A673 (cell line): ENCODE data around the gene MRPS10.

Experiments used
- EZH2 ChIP-seq: fragments of 200-600 bp; sonication (generic); IDR thresholded peaks from 2 replicates; pipeline ENCODE4 v1.6.1; 2017; ENCODE audit warnings: borderline replicate concordance, low read depth, mild to moderate bottlenecking, mixed read lengths, antibody characterized with exemption, low read length; ENCODE audit not compliant: poor library complexity, severe bottlenecking
- TF ChIP-seq, protein P1 (sequence below): fragments of 300-800, 200-600 bp; sonication (generic); conservative IDR thresholded peaks from 2 replicates; pipeline ENCODE4 v1.5.1; 2017; ENCODE audit warnings: low read depth, mild to moderate bottlenecking, antibody characterized with exemption, low read length, moderate library complexity, mixed read lengths

DNA sequence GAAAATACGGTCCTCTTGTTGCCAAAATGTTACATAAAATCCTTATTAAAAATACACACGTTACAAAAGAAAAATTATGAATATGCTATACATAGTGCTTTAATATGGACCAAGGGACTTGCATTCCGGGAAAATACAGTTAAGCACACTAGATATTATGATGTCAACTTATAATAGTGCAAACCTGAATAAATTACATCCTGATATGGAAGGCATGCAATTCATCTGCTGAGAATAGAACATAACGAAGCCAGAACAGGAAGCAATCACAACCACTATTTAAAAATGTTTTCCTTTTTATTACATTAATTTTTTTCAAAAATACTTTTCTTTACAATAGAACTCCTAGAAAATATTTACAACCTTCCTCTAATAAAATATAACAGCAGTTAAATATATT lies 7.8 kb upstream of the MRPS10 start:
- TF ChIP-seq, protein P1, sequence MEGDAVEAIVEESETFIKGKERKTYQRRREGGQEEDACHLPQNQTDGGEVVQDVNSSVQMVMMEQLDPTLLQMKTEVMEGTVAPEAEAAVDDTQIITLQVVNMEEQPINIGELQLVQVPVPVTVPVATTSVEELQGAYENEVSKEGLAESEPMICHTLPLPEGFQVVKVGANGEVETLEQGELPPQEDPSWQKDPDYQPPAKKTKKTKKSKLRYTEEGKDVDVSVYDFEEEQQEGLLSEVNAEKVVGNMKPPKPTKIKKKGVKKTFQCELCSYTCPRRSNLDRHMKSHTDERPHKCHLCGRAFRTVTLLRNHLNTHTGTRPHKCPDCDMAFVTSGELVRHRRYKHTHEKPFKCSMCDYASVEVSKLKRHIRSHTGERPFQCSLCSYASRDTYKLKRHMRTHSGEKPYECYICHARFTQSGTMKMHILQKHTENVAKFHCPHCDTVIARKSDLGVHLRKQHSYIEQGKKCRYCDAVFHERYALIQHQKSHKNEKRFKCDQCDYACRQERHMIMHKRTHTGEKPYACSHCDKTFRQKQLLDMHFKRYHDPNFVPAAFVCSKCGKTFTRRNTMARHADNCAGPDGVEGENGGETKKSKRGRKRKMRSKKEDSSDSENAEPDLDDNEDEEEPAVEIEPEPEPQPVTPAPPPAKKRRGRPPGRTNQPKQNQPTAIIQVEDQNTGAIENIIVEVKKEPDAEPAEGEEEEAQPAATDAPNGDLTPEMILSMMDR = no peak
- TF ChIP-seq EZH2 = no peak
